CD8-positive, alpha-beta memory T cell (primary cell): ENCODE measurements around the gene SGK2. TPM values are rescaled to one million over a fixed set of nuclear protein-coding genes. Genes with fewer than 3 reads are reported as not detected.
A peak's percentile ranks its signal among the peaks of the same experiment; 100 is the strongest.
"Not testable (repeated sequence)": the region's sequence is repeated elsewhere in the genome, so short reads cannot be mapped to it uniquely, and the experiment has no call there.

Source experiments
- CTCF ChIA-PET: fragments of 350-600 bp; sonication (Branson Sonifier 250); formaldehyde crosslinking; loops from one replicate; lab custom pipeline; 2021; ENCODE audit warnings: antibody characterized with exemption; lab: Charles Lee
- POLR2A ChIA-PET: fragments of 350-600 bp; sonication (Branson Sonifier 250); formaldehyde crosslinking; loops from one replicate; lab custom pipeline; 2021; ENCODE audit warnings: antibody characterized with exemption; lab: Charles Lee
- DNase-seq, 5 donors: peaks; one replicate each; pipeline versions ENCODE4 v3.0.0 to v3.0.0-alpha.2; 2020 to 2022; ENCODE audit warnings: mixed read lengths in 1 of 5
- H3K27ac ChIP-seq: one replicate; pipeline ENCODE4 v1.7.0; 2013; ENCODE audit warnings: low read depth, mild to moderate bottlenecking, low read length, moderate library complexity
- H3K27me3 ChIP-seq: 2 replicates; pipeline ENCODE4 v1.7.0; 2013; ENCODE audit warnings: low read length, mild to moderate bottlenecking; ENCODE audit not compliant: insufficient read depth, poor library complexity, severe bottlenecking
- H3K36me3 ChIP-seq: 2 replicates; pipeline ENCODE4 v1.7.0; 2013; ENCODE audit warnings: mild to moderate bottlenecking, low read length, moderate library complexity; ENCODE audit not compliant: insufficient read depth
- H3K4me1 ChIP-seq: 2 replicates; pipeline ENCODE4 v1.7.0; 2013; ENCODE audit warnings: mild to moderate bottlenecking, low read length, moderate library complexity; ENCODE audit not compliant: insufficient read depth
- H3K4me3 ChIP-seq: 2 replicates; pipeline ENCODE4 v1.7.0; 2013; ENCODE audit warnings: mild to moderate bottlenecking, low read length
- H3K9me3 ChIP-seq: 2 replicates; pipeline ENCODE4 v1.7.0; 2013; ENCODE audit warnings: mild to moderate bottlenecking, low read length
- H3K27ac Mint-ChIP-seq, 8 donors: one replicate each; pipeline ENCODE4 v1.8.0; 2020 to 2021; ENCODE audit warnings: mixed read lengths in 8 of 8, mild to moderate bottlenecking in 6 of 8, inconsistent platforms in 3 of 8, moderate library complexity in 3 of 8
- H3K27me3 Mint-ChIP-seq, 2 donors: one replicate each; pipeline ENCODE4 v1.8.0; 2020 to 2021; ENCODE audit warnings: mixed read lengths in 2 of 2, mild to moderate bottlenecking in 1 of 2, moderate library complexity in 1 of 2
- H3K36me3 Mint-ChIP-seq, 3 donors: one replicate each; pipeline ENCODE4 v1.8.0; 2020 to 2021; ENCODE audit warnings: mixed read lengths in 3 of 3, inconsistent platforms in 1 of 3, mild to moderate bottlenecking in 1 of 3
- H3K4me1 Mint-ChIP-seq, 3 donors: one replicate each; pipeline ENCODE4 v1.8.0; 2020 to 2021; ENCODE audit warnings: mixed read lengths in 3 of 3, inconsistent platforms in 1 of 3, mild to moderate bottlenecking in 1 of 3
- H3K4me3 Mint-ChIP-seq, 7 donors: one replicate each; pipeline ENCODE4 v1.8.0; 2020 to 2021; ENCODE audit warnings: mixed read lengths in 7 of 7, mild to moderate bottlenecking in 6 of 7, moderate library complexity in 4 of 7, inconsistent platforms in 2 of 7
- H3K9me3 Mint-ChIP-seq, 5 donors: one replicate each; pipeline ENCODE4 v1.8.0; 2020 to 2022; ENCODE audit warnings: mixed read lengths in 5 of 5, mild to moderate bottlenecking in 3 of 5, moderate library complexity in 2 of 5, inconsistent platforms in 1 of 5
- polyA plus RNA-seq: library from polyadenylated mRNA; unstranded; fragments of 300-500 nt; fragmentation: Illumina TruSeq; gene quantifications from one replicate; pipeline ENCODE4 v1.2.3, GENCODE V29; 2021
- total RNA-seq, 2 experiments: library from RNA; stranded (reverse); gene quantifications; one replicate each; pipeline ENCODE4 v1.2.3, GENCODE V29; 2021

Gene SGK2
- total and polyA plus RNA-seq, 3 experiments from 2014 or later: 0.11 to 0.24 TPM; not detected in 1

GRCh38 chr20:43583133-43583864 lies 24.5 kb downstream of the SGK2 start:
- no peak overlapping the region for H3K4me3 ChIP-seq
- no peaks in the 10 kb centered on the region for H3K36me3 ChIP-seq
- Mint-ChIP-seq H3K4me1 (peaks cover 0 to 6% (median 0%) of the 10 kb centered on the region in 3 donors), H3K9me3 (no peaks in the 10 kb centered on the region), H3K27me3 (peaks cover 5 to 16% of the 10 kb centered on the region in 2 donors), H3K36me3 (no peaks in the 10 kb centered on the region), H3K27ac (no peak overlapping the region), H3K4me3 (no peak overlapping the region)
- H3K27ac ChIP-seq: peak overlapping the region; percentile 52
- H3K4me1 ChIP-seq: no peaks in the 10 kb centered on the region
- H3K27me3 ChIP-seq: no peaks in the 10 kb centered on the region
- ChIA-PET POLR2A (interaction anchor here (0.6 kb wide), 1 partner anchor 13 kb away, joined by 5 read pairs; no protein-coding TSS in a partner anchor), CTCF (interaction anchor here (1.3 kb wide), 1 partner anchor 44 kb away, joined by 3 read pairs; no protein-coding TSS in a partner anchor)
- no peak for DNase-seq
- H3K9me3 ChIP-seq: no peaks in the 10 kb centered on the region

DNA sequence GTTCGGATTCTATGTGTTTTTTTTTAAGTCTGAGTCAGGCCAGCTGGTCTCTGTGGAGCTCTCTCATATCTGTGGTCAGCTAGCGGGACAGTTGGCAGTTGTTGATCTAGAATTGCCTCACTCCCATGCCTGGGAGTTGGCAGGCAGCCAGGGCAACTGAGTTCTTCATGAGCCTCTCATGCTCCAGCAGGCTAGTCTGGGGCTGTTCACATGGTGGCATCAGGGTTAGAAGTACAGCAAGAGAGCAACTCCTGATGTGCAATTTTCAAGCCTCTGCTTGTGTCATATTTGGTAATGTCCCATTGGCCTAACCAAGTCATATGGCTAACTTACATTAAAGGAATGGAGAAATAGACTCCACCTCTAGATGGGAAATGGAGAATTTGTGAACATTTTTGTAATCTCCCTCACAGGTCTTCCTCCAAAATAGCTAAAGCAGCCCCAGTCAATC lies 25.2 kb downstream of the SGK2 start:
- Mint-ChIP-seq H3K36me3 (no peaks in the 10 kb centered on the region), H3K27ac (no peak overlapping the region), H3K9me3 (no peaks in the 10 kb centered on the region), H3K4me1 (peaks cover 0 to 6% (median 0%) of the 10 kb centered on the region in 3 donors), H3K4me3 (no peak overlapping the region), H3K27me3 (peaks cover 5 to 16% of the 10 kb centered on the region in 2 donors)
- H3K4me1 ChIP-seq: no peaks in the 10 kb centered on the region
- H3K36me3 ChIP-seq: no peaks in the 10 kb centered on the region
- no peaks in the 10 kb centered on the region for H3K9me3 ChIP-seq
- POLR2A ChIA-PET: no interaction called here
- no peak overlapping the region for H3K4me3 ChIP-seq
- peak overlapping the region; percentile 52 for H3K27ac ChIP-seq
- H3K27me3 ChIP-seq: no peaks in the 10 kb centered on the region
- DNase-seq: no peak
- CTCF ChIA-PET: interaction anchor here (1.3 kb wide), 1 partner anchor 44 kb away, joined by 3 read pairs; no protein-coding TSS in a partner anchor

GRCh38 chr20:43584448-43585136 lies 25.8 kb downstream of the SGK2 start:
- H3K4me3 ChIP-seq: no peak overlapping the region
- ChIA-PET CTCF (interaction anchor here (1.3 kb wide), 1 partner anchor 45 kb away, joined by 3 read pairs; no protein-coding TSS in a partner anchor), POLR2A (no interaction called here)

DNA sequence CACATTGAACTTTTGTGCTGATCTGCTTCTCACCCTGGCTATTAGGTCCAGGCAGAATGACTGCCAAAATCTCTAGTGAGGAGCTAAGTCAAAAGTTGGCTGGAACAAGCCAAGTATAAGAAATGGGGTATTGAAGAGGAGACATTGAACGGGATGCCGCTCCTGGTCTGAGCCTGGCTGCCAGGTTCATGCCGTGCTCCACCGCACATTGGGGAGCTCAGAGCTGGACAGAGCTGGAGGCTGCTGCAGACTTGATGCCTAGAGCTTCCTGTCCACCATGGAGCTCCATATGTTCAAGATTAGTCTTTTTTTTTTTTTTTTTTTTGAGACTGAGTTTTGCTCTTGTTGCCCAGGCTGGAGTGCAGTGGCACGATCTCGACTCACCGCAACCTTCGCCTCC lies 27.8 kb downstream of the SGK2 start:
- Mint-ChIP-seq H3K9me3 (no peaks in the 10 kb centered on the region), H3K4me3 (no peak overlapping the region), H3K4me1 (peaks cover 12 to 19% (median 17%) of the 10 kb centered on the region in 3 donors), H3K27ac (no peak overlapping the region), H3K36me3 (peaks cover 0 to 9% (median 0%) of the 10 kb centered on the region in 3 donors), H3K27me3 (peaks cover 5 to 14% of the 10 kb centered on the region in 2 donors)
- no peak for DNase-seq
- Histone ChIP-seq H3K27ac (no peak overlapping the region), H3K36me3 (no peaks in the 10 kb centered on the region), H3K9me3 (no peaks in the 10 kb centered on the region), H3K4me3 (no peak overlapping the region), H3K4me1 (peaks cover 12% of the 10 kb centered on the region), H3K27me3 (no peaks in the 10 kb centered on the region)
- POLR2A ChIA-PET: no interaction called here
- CTCF ChIA-PET: interaction anchor here (0.7 to 0.9 kb wide), 2 partner anchors 27 to 137 kb away, joined by 3 read pairs; no protein-coding TSS in a partner anchor

More at GRCh38 chr20:43584448-43585136, 25.8 kb downstream of the SGK2 start:
- H3K9me3 Mint-ChIP-seq: no peaks in the 10 kb centered on the region
- Histone ChIP-seq H3K27ac (peak overlapping the region; percentile 12), H3K4me1 (peaks cover under 1% of the 10 kb centered on the region), H3K36me3 (no peaks in the 10 kb centered on the region), H3K27me3 (no peaks in the 10 kb centered on the region), H3K9me3 (no peaks in the 10 kb centered on the region)
- no peaks in the 10 kb centered on the region for H3K36me3 Mint-ChIP-seq
- peaks cover 0 to 4% (median 0%) of the 10 kb centered on the region in 3 donors for H3K4me1 Mint-ChIP-seq
- H3K4me3 Mint-ChIP-seq: no peak overlapping the region
- peak overlapping the region in 1 of 8 donors; percentile 32 for H3K27ac Mint-ChIP-seq
- peaks cover 5 to 16% of the 10 kb centered on the region in 2 donors for H3K27me3 Mint-ChIP-seq
- DNase-seq: no peak

- peaks cover 5 to 11% of the 10 kb centered on the region in 2 donors for H3K27me3 Mint-ChIP-seq
- H3K9me3 ChIP-seq, H3K4me3 ChIP-seq, POLR2A ChIA-PET, H3K9me3 Mint-ChIP-seq, H3K27me3 ChIP-seq, H3K36me3 ChIP-seq, H3K27ac ChIP-seq, CTCF ChIA-PET, DNase-seq: not testable (repeated sequence)
- peaks cover 0 to 11% (median 0%) of the 10 kb centered on the region in 3 donors for H3K36me3 Mint-ChIP-seq
- peak overlapping the region in 2 of 7 donors; percentile 28 to 53 for H3K4me3 Mint-ChIP-seq
- peaks cover 12 to 23% (median 18%) of the 10 kb centered on the region in 3 donors for H3K4me1 Mint-ChIP-seq
- H3K27ac Mint-ChIP-seq: peak overlapping the region in 1 of 8 donors; percentile 91
- peaks cover 13% of the 10 kb centered on the region for H3K4me1 ChIP-seq
Observed at GRCh38 chr20:43588526-43588925, 29.7 kb downstream of the SGK2 start.

DNA sequence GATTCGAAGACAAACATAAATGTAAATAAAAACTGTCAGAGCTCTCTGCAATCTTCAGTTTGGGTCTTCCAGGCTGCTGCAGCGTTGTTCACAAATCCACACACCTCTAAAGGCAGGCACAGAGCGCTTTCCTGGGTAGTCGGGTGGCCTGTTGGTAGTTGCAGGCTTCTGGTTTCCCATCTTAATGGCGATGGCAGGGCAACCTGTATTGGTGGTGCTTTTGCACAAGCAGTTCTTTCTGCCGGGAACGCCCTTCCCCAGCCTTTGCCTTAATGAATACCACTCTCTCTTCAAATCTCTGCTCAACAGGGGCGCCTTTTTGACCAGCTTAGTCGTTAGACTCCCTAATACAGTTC lies 31.2 kb downstream of the SGK2 start:
- Mint-ChIP-seq H3K36me3 (peaks cover 0 to 20% (median 5%) of the 10 kb centered on the region in 3 donors), H3K4me3 (peak overlapping the region; percentile 90 to 98 (median 96)), H3K4me1 (peaks cover 12 to 23% (median 18%) of the 10 kb centered on the region in 3 donors), H3K9me3 (no peaks in the 10 kb centered on the region), H3K27me3 (peaks cover 5 to 8% of the 10 kb centered on the region in 2 donors), H3K27ac (peak overlapping the region; percentile 91 to 99 (median 98))
- peak overlapping the region; percentile 80 for H3K27ac ChIP-seq
- H3K36me3 ChIP-seq: no peaks in the 10 kb centered on the region
- CTCF ChIA-PET: no interaction called here
- H3K9me3 ChIP-seq: no peaks in the 10 kb centered on the region
- POLR2A ChIA-PET: no interaction called here
- H3K27me3 ChIP-seq: no peaks in the 10 kb centered on the region
- DNase-seq: no peak
- peaks cover 13% of the 10 kb centered on the region for H3K4me1 ChIP-seq
- peak overlapping the region; percentile 77 for H3K4me3 ChIP-seq

DNA sequence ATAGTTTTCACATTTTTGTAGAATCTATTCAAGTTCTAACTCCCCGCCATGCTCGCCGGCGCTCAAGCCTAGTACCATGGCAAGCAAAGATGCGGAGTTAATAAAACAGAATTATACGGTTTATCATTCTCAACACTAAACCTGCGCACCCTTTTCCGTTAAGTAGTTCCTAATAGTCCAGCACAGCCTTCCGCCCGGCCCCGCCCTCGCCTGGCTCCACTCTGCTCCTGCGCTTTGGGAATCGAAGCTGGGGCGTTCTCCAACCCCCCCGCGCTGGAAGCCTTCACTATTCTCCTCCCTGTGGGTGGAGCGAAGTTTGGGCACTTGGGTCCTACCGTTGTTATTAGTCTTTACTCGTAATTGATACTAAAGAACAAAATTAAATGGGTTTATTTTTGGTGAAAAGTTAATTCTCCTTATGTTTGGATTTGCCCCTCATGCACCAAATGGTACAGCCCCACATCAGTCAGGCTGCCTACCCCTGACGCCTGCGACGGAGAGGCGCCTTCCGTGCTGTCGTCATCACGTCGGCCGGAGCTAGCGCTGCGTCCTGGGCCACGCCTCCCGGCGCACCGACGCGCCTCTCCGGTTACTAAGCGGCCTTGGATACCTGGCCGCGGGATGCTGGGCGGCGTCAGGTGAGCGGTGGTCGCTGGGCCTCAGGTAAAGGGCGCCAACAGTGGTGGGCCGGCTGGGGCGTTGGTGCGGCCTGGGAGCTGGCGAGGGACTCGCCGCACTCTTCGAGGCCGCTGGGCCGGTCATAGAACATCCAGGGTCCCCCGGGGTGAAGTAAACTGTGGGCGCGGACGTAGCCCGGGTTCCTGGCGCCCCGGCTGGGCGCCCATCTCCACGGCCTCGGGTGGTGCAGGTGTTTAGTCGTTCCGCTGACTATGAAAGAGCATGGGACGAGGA lies 31.8 kb downstream of the SGK2 start, which contains the start of gene IFT52:
TSS of gene IFT52 (plus strand) at position 546 of the 912 bp plus-strand sequence. CDS start 3,762 bp downstream, outside the sequence.
- Histone ChIP-seq H3K27me3 (no peaks in the 10 kb centered on the region), H3K4me1 (peaks cover 13% of the 10 kb centered on the region), H3K4me3 (peak within 1 kb of the TSS; percentile 77), H3K36me3 (no peaks in the 10 kb centered on the region), H3K9me3 (no peaks in the 10 kb centered on the region), H3K27ac (peak within 1 kb of the TSS; percentile 80)
- peaks cover 5% of the 10 kb centered on the region in 2 donors for H3K27me3 Mint-ChIP-seq
- peak within 1 kb of the TSS; percentile 91 to 99 (median 98) for H3K27ac Mint-ChIP-seq
- peak; percentile 77 to 92 (median 85) for DNase-seq
- peak within 1 kb of the TSS; percentile 90 to 98 (median 96) for H3K4me3 Mint-ChIP-seq
- peaks cover 0 to 23% (median 5%) of the 10 kb centered on the region in 3 donors for H3K36me3 Mint-ChIP-seq
- H3K4me1 Mint-ChIP-seq: peaks cover 12 to 23% (median 18%) of the 10 kb centered on the region in 3 donors
- ChIA-PET CTCF (interaction anchor here (0.6 kb wide), 1 partner anchor 8 kb away, joined by 3 read pairs; no protein-coding TSS in a partner anchor), POLR2A (interaction anchor here (0.6 to 0.8 kb wide), 4 partner anchors 11 to 439 kb away, joined by 3 to 4 read pairs (median 3); no protein-coding TSS in a partner anchor)
- H3K9me3 Mint-ChIP-seq: no peaks in the 10 kb centered on the region
